ENCODE results near the gene ATOH1.

DNA sequence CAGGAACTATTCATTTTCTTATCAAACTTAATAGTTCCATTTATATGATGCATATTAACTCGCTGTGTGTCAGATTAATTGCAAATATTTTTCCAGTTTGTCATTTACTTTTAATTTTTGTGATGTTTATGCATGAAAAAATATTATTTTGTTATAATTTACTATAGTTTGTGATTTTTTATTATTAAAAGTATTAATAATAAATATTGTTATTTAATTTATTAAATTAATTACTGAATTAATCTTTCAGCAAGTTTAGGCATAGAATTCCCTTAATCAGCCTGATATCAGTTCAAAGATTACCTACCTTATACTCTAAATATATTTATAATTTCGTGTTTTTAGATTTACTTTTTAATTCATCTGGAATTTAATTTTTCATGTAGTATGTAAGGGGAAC lies 15.5 kb upstream of the ATOH1 start:
- no peak for TF ChIP-seq CTCF (conservative IDR thresholded peaks at IDR 0.05)
- no peak for TF ChIP-seq EZH2 (IDR thresholded peaks at IDR 0.05; ENCODE audit: low read depth)
